Parathyroid adenoma (tissue), 2 donors: ENCODE data around the gene RTP2.

Source experiments
- H2AFZ ChIP-seq: fragments of 300-600 bp; sonication (generic); one replicate; pipeline ENCODE4 v1.7.0; 2017; ENCODE audit warnings: antibody characterized with exemption, mild to moderate bottlenecking
- H3K27ac ChIP-seq: fragments of 300-600 bp; sonication (generic); one replicate; pipeline ENCODE4 v1.7.0; 2017
- H3K27me3 ChIP-seq: fragments of 300-600 bp; sonication (generic); one replicate; pipeline ENCODE4 v1.7.0; 2017; ENCODE audit warnings: low read length; ENCODE audit not compliant: control insufficient read depth, insufficient read depth
- H3K36me3 ChIP-seq: fragments of 300-600 bp; sonication (generic); one replicate; pipeline ENCODE4 v1.7.0; 2017; ENCODE audit warnings: low read length; ENCODE audit not compliant: control insufficient read depth, insufficient read depth
- H3K4me1 ChIP-seq: fragments of 300-600 bp; sonication (generic); one replicate; pipeline ENCODE4 v1.7.0; 2017; ENCODE audit warnings: control low read depth
- H3K4me2 ChIP-seq: fragments of 300-600 bp; sonication (generic); one replicate; pipeline ENCODE4 v1.7.0; 2017; ENCODE audit warnings: low read length
- H3K4me3 ChIP-seq: fragments of 300-600 bp; sonication (generic); one replicate; pipeline ENCODE4 v1.7.0; 2017; ENCODE audit warnings: low read depth, low read length
- H3K79me2 ChIP-seq: fragments of 300-600 bp; sonication (generic); one replicate; pipeline ENCODE4 v1.7.0; 2017; ENCODE audit warnings: control low read depth
- H3K9ac ChIP-seq: fragments of 300-600 bp; sonication (generic); one replicate; pipeline ENCODE4 v1.7.0; 2017; ENCODE audit warnings: mild to moderate bottlenecking
- H3K9me3 ChIP-seq: fragments of 300-600 bp; sonication (generic); one replicate; pipeline ENCODE4 v1.7.0; 2017; ENCODE audit warnings: low read length; ENCODE audit not compliant: control insufficient read depth
- CTCF ChIP-seq: fragments of 300-600 bp; sonication (generic); IDR thresholded peaks from one replicate; pipeline ENCODE4 v1.7.0; 2017; ENCODE audit warnings: antibody characterized with exemption, mild to moderate bottlenecking
- donor health status: primary hyperparathyroidism.

RTP2 gene

GRCh38 chr3:187747506-187747905 lies 45.1 kb upstream of the RTP2 start:
- H3K27me3 ChIP-seq, result no peaks in the 10 kb centered on the region
- H3K9ac ChIP-seq, result no peak overlapping the region
- H3K9me3 ChIP-seq, result no peaks in the 10 kb centered on the region
- H3K36me3 ChIP-seq, result no peaks in the 10 kb centered on the region
- H3K79me2 ChIP-seq, result peaks cover under 1% of the 10 kb centered on the region
- peaks cover 21% of the 10 kb centered on the region for H3K4me1 ChIP-seq
- H3K4me3 ChIP-seq, result no peak overlapping the region
- no peak for TF ChIP-seq CTCF
- H3K4me2 ChIP-seq, result no peak overlapping the region
- H3K27ac ChIP-seq, result peak overlapping the region; percentile 100
- H2AFZ ChIP-seq, result peak overlapping the region; percentile 6

GRCh38 chr3:187746442-187747281 lies 44.3 kb upstream of the RTP2 start:
- TF ChIP-seq CTCF, result no peak
- H3K4me3 ChIP-seq, result peak overlapping the region; percentile 95

GRCh38 chr3:187746059-187746441 lies 43.7 kb upstream of the RTP2 start:
- Histone ChIP-seq H3K4me2 (peak overlapping the region; percentile 89), H3K9ac (peak overlapping the region; percentile 96), H3K4me1 (peaks cover 23% of the 10 kb centered on the region), H3K27ac (peak overlapping the region; percentile 100), H3K4me3 (peak overlapping the region; percentile 95), H3K36me3 (no peaks in the 10 kb centered on the region), H3K79me2 (peaks cover 10% of the 10 kb centered on the region), H3K27me3 (no peaks in the 10 kb centered on the region), H3K9me3 (no peaks in the 10 kb centered on the region), H2AFZ (peak overlapping the region; percentile 96)
- TF ChIP-seq CTCF, result no peak

More at GRCh38 chr3:187746442-187747281, 44.3 kb upstream of the RTP2 start:
- Histone ChIP-seq H3K4me2 (peak overlapping the region; percentile 89), H2AFZ (peak overlapping the region; percentile 96), H3K27ac (peak overlapping the region; percentile 100), H3K27me3 (no peaks in the 10 kb centered on the region), H3K9ac (no peak overlapping the region), H3K4me1 (peaks cover 23% of the 10 kb centered on the region), H3K79me2 (peaks cover 5% of the 10 kb centered on the region), H3K9me3 (no peaks in the 10 kb centered on the region), H3K36me3 (no peaks in the 10 kb centered on the region)

- Histone ChIP-seq H3K4me1 (peaks cover 21% of the 10 kb centered on the region), H3K27ac (peak within 1 kb of the TSS; percentile 100), H3K9ac (peak within 1 kb of the TSS; percentile 96), H3K4me3 (peak within 1 kb of the TSS; percentile 95), H3K36me3 (no peaks in the 10 kb centered on the region), H3K27me3 (no peaks in the 10 kb centered on the region), H3K4me2 (peak within 1 kb of the TSS; percentile 89), H3K9me3 (no peaks in the 10 kb centered on the region), H3K79me2 (peaks cover 14% of the 10 kb centered on the region), H2AFZ (peak within 1 kb of the TSS; percentile 96)
- no peak for TF ChIP-seq CTCF
Observed at GRCh38 chr3:187745201-187746058, 43.1 kb upstream of the RTP2 start, which contains the start of gene BCL6. BCL6 (minus strand) TSS chr3:187745468; CDS start chr3:187733693, 11,775 bp downstream.
